Measurements from ENCODE around the gene AGAP1. TPM values are rescaled to one million over a fixed set of nuclear protein-coding genes. Genes with fewer than 3 reads are reported as not detected.

The AGAP1 gene
- total RNA-seq, 1 donor from 2014 or later, result 17.5 TPM

GRCh38 chr2:235538981-235539380 is 45.1 kb downstream of the AGAP1 start:
- TF ChIP-seq CTCF (conservative IDR thresholded peaks at IDR 0.05; ENCODE audit: low read depth, low read length), result no peak
- DNase-seq (ENCODE audit: low read depth), result no peak
- no peak overlapping the region for H3K4me3 ChIP-seq (ENCODE audit: low read depth, low read length)

- no peak overlapping the region for H3K4me3 ChIP-seq (ENCODE audit: low read depth, low read length)
- no peak for DNase-seq (ENCODE audit: low read depth)
- no peak for TF ChIP-seq CTCF (conservative IDR thresholded peaks at IDR 0.05; ENCODE audit: low read depth, low read length)
Observed at GRCh38 chr2:235539773-235540172, 45.9 kb downstream of the AGAP1 start.

GRCh38 chr2:235541016-235541415 is 47.2 kb downstream of the AGAP1 start:
- no peak for DNase-seq (ENCODE audit: low read depth)
- TF ChIP-seq CTCF (conservative IDR thresholded peaks at IDR 0.05; ENCODE audit: low read depth, low read length), result no peak
- no peak overlapping the region for H3K4me3 ChIP-seq (ENCODE audit: low read depth, low read length)

- no peak for TF ChIP-seq CTCF (conservative IDR thresholded peaks at IDR 0.05; ENCODE audit: low read depth, low read length)
- DNase-seq (ENCODE audit: low read depth), result no peak
- H3K4me3 ChIP-seq (ENCODE audit: low read depth, low read length), result no peak overlapping the region
Observed at GRCh38 chr2:235541838-235542549, 48.2 kb downstream of the AGAP1 start.

GRCh38 chr2:235542733-235543127 is 48.9 kb downstream of the AGAP1 start:
- no peak for DNase-seq (ENCODE audit: low read depth)
- TF ChIP-seq CTCF (conservative IDR thresholded peaks at IDR 0.05; ENCODE audit: low read depth, low read length), result no peak

GRCh38 chr2:235543128-235543750 is 49.4 kb downstream of the AGAP1 start:
- no peak overlapping the region for H3K4me3 ChIP-seq (ENCODE audit: low read depth, low read length)
- DNase-seq (ENCODE audit: low read depth), result no peak
- TF ChIP-seq CTCF (conservative IDR thresholded peaks at IDR 0.05; ENCODE audit: low read depth, low read length), result no peak

More at GRCh38 chr2:235542733-235543127, 48.9 kb downstream of the AGAP1 start:
- H3K4me3 ChIP-seq (ENCODE audit: low read depth, low read length), result no peak overlapping the region

Measured in epithelial cell of proximal tubule (primary cell).